H1 (cell line): Measurements from ENCODE around the gene C2CD4A. TPM values are rescaled to one million over a fixed set of nuclear protein-coding genes. Genes with fewer than 3 reads are reported as not detected.

Experiments
- CTCF ChIA-PET: fragments of 300-600 bp; sonication (Branson Sonifier 250); formaldehyde crosslinking; loops from one replicate; lab custom pipeline; 2021; ENCODE audit not compliant: partially characterized antibody; lab: Charles Lee
- POLR2A ChIA-PET: fragments of 300-600 bp; sonication (Branson Sonifier 250); formaldehyde crosslinking; loops from one replicate; lab custom pipeline; 2021; ENCODE audit warnings: inconsistent platforms; ENCODE audit not compliant: partially characterized antibody; lab: Charles Lee
- DNase-seq, 2 experiments: peaks; one replicate each; pipeline versions ENCODE4 v3.0.0 to v3.0.0-alpha.2; 2010 to 2022; ENCODE audit warnings: low spot score in 2 of 2, low read depth in 1 of 2, mixed read lengths in 1 of 2
- FAIRE-seq: peaks from 2 replicates; lab custom pipeline; 2011; peaks lifted over from hg19 to GRCh38; lab: Jason Lieb, UNC
- H2AFZ ChIP-seq: 2 replicates; pipeline ENCODE4 v1.8.1; 2012; ENCODE audit warnings: low read length, inconsistent platforms
- H2AK5ac ChIP-seq: 2 replicates; pipeline ENCODE4 v1.6.1; 2013; ENCODE audit warnings: low read depth, low read length
- H2BK120ac ChIP-seq: replicated peaks from 2 replicates; pipeline ENCODE3; 2013; ENCODE audit warnings: low read depth, low read length, inconsistent platforms
- H2BK12ac ChIP-seq: 2 replicates; pipeline ENCODE4 v1.6.1; 2013; ENCODE audit warnings: low read depth, low read length
- H2BK15ac ChIP-seq: 2 replicates; pipeline ENCODE4 v1.6.1; 2013; ENCODE audit warnings: low read length
- H2BK20ac ChIP-seq: 2 replicates; pipeline ENCODE4 v1.6.1; 2013; ENCODE audit warnings: low read length
- H2BK5ac ChIP-seq: 2 replicates; pipeline ENCODE4 v1.6.1; 2013; ENCODE audit warnings: low read depth, low read length
- H3K14ac ChIP-seq: 2 replicates; pipeline ENCODE4 v1.6.1; 2013; ENCODE audit warnings: inconsistent platforms; ENCODE audit not compliant: insufficient read length
- H3K18ac ChIP-seq: 2 replicates; pipeline ENCODE4 v1.6.1; 2013; ENCODE audit warnings: low read length; ENCODE audit errors: extremely low read depth
- H3K23ac ChIP-seq: 2 replicates; pipeline ENCODE4 v1.6.1; 2013; ENCODE audit warnings: inconsistent platforms; ENCODE audit not compliant: insufficient read length
- H3K23me2 ChIP-seq: 2 replicates; pipeline ENCODE4 v1.6.1; 2013; ENCODE audit warnings: low read depth, low read length
- H3K27ac ChIP-seq: 2 replicates; pipeline ENCODE4 v1.6.1; 2011; ENCODE audit warnings: low read depth, low read length, inconsistent platforms
- H3K27me3 ChIP-seq, 4 experiments: replicated peaks in 1 of 4; 1 replicate in 1 of 4; 2 replicates in 3 of 4; pipeline versions ENCODE4 v1.6.1 to v1.8.1; 2011 to 2013; ENCODE audit warnings: low read length in 3 of 4, mild to moderate bottlenecking in 3 of 4, inconsistent platforms in 2 of 4, mixed read lengths in 2 of 4, moderate library complexity in 1 of 4; ENCODE audit not compliant: control insufficient read depth in 3 of 4, insufficient read depth in 3 of 4; ENCODE audit errors: extremely low read depth in 1 of 4
- H3K36me3 ChIP-seq, 4 experiments: 2 replicates each; pipeline versions ENCODE4 v1.6.1 to v1.8.1; 2011 to 2013; ENCODE audit warnings: mild to moderate bottlenecking in 4 of 4, low read length in 3 of 4, moderate library complexity in 2 of 4, control low read depth in 1 of 4, inconsistent platforms in 1 of 4; ENCODE audit not compliant: insufficient read depth in 4 of 4, control insufficient read depth in 2 of 4
- H3K4ac ChIP-seq: replicated peaks from 2 replicates; pipeline ENCODE3; 2013; ENCODE audit warnings: low read length, low read depth, mixed read lengths, inconsistent platforms; ENCODE audit not compliant: insufficient read length
- H3K4me1 ChIP-seq, 4 experiments: replicated peaks in 1 of 4; 1 replicate in 1 of 4; 2 replicates in 3 of 4; pipeline versions ENCODE4 v1.6.1 to v1.8.1; 2011 to 2013; ENCODE audit warnings: low read length in 3 of 4, inconsistent platforms in 2 of 4, mixed read lengths in 1 of 4; ENCODE audit not compliant: insufficient read depth in 4 of 4, control insufficient read depth in 3 of 4
- H3K4me2 ChIP-seq, 2 experiments: 2 replicates each; pipeline versions ENCODE4 v1.6.1 to v1.8.1; 2011 to 2013; ENCODE audit warnings: low read depth in 2 of 2, low read length in 2 of 2, control low read depth in 1 of 2, inconsistent platforms in 1 of 2, mild to moderate bottlenecking in 1 of 2; ENCODE audit not compliant: insufficient read depth in 1 of 2
- H3K4me3 ChIP-seq, 4 experiments: fragments of 200-600, 300-600 bp in 1 of 4; sonication (generic), shearing (Covaris generic), sonication (Bioruptor Twin) in 1 of 4; 2 replicates each; pipeline versions ENCODE4 v1.5.1 to v1.8.1; 2011 to 2016; ENCODE audit warnings: low read length in 4 of 4, low read depth in 3 of 4, control low read depth in 2 of 4, inconsistent platforms in 2 of 4, mild to moderate bottlenecking in 2 of 4, mixed read lengths in 1 of 4, moderate library complexity in 1 of 4; ENCODE audit not compliant: insufficient read depth in 2 of 4; ENCODE audit errors: extremely low read depth in 1 of 4
- H3K56ac ChIP-seq: replicated peaks from 2 replicates; pipeline ENCODE3; 2013; ENCODE audit warnings: low read depth, mild to moderate bottlenecking, mixed read lengths, low read length, inconsistent platforms; ENCODE audit not compliant: insufficient read length
- H3K79me1 ChIP-seq: 2 replicates; pipeline ENCODE4 v1.6.1; 2013; ENCODE audit warnings: low read depth, low read length, control low read depth
- H3K79me2 ChIP-seq, 2 experiments: 2 replicates each; pipeline versions ENCODE4 v1.6.1 to v1.8.1; 2012 to 2013; ENCODE audit warnings: low read length in 2 of 2, mild to moderate bottlenecking in 2 of 2, inconsistent platforms in 1 of 2; ENCODE audit not compliant: insufficient read depth in 2 of 2, control insufficient read depth in 1 of 2
- H3K9ac ChIP-seq, 4 experiments: replicated peaks in 1 of 4; 1 replicate in 1 of 4; 2 replicates in 3 of 4; pipeline versions ENCODE4 v1.6.1 to v1.8.1; 2011 to 2013; ENCODE audit warnings: low read depth in 3 of 4, low read length in 3 of 4, control low read depth in 2 of 4, mild to moderate bottlenecking in 2 of 4, moderate library complexity in 2 of 4, inconsistent platforms in 1 of 4; ENCODE audit errors: extremely low read depth in 1 of 4
- H3K9me3 ChIP-seq, 2 experiments: 2 replicates each; pipeline versions ENCODE4 v1.6.1 to v1.8.1; 2012 to 2013; ENCODE audit warnings: mild to moderate bottlenecking in 2 of 2, moderate library complexity in 2 of 2, control low read depth in 1 of 2, inconsistent platforms in 1 of 2, low read depth in 1 of 2, low read length in 1 of 2, mixed read lengths in 1 of 2; ENCODE audit not compliant: insufficient read depth in 2 of 2
- H4K20me1 ChIP-seq, 2 experiments: replicated peaks in 1 of 2; 2 replicates each; pipeline versions ENCODE3 to v1.8.1; 2011 to 2013; ENCODE audit warnings: inconsistent platforms in 2 of 2, low read length in 2 of 2, mild to moderate bottlenecking in 1 of 2; ENCODE audit not compliant: insufficient read depth in 2 of 2, control insufficient read depth in 1 of 2
- H4K5ac ChIP-seq: 2 replicates; pipeline ENCODE4 v1.6.1; 2013; ENCODE audit warnings: low read length, low read depth, mixed read lengths, inconsistent platforms; ENCODE audit not compliant: insufficient read length
- H4K8ac ChIP-seq: 2 replicates; pipeline ENCODE4 v1.8.0; 2013; ENCODE audit warnings: mild to moderate bottlenecking, moderate library complexity, low read length, inconsistent platforms; ENCODE audit not compliant: insufficient read depth; ENCODE audit errors: extremely low read depth
- H4K91ac ChIP-seq: replicated peaks from 2 replicates; pipeline ENCODE3; 2013; ENCODE audit warnings: low read length, mixed read lengths, inconsistent platforms; ENCODE audit not compliant: insufficient read length
- CBX5 ChIP-seq: fragments of 300-800, 300-1000 bp; sonication (generic); IDR thresholded peaks from 2 replicates; pipeline ENCODE4 v1.7.1; 2016; ENCODE audit warnings: antibody characterized with exemption, low read length, low read depth
- CTCF ChIP-seq, 3 experiments: IDR thresholded peaks; 1 replicate in 2 of 3; 2 replicates in 1 of 3; pipeline versions ENCODE4 v1.5.1 to v1.6.1; 2011; ENCODE audit warnings: low read length in 3 of 3, mild to moderate bottlenecking in 3 of 3, inconsistent platforms in 2 of 3, low read depth in 1 of 3, moderate library complexity in 1 of 3; ENCODE audit not compliant: insufficient read depth in 1 of 3; ENCODE audit errors: control extremely low read depth in 1 of 3
- EZH2 ChIP-seq: fragments of 200-600 bp; sonication (generic); IDR thresholded peaks from 2 replicates; pipeline ENCODE4 v1.7.1; 2012; ENCODE audit warnings: low read depth, mild to moderate bottlenecking, moderate library complexity, low read length, inconsistent platforms; ENCODE audit not compliant: severe bottlenecking
- JUND ChIP-seq: IDR thresholded peaks from 2 replicates; pipeline ENCODE4 v1.6.1; 2011; ENCODE audit warnings: mild to moderate bottlenecking, improper control_type of control experiment, low read length
- POLR2A ChIP-seq, 2 experiments: IDR thresholded peaks; 1 replicate in 1 of 2; 2 replicates in 1 of 2; pipeline ENCODE4 v1.6.1; 2011; ENCODE audit warnings: low read depth in 2 of 2, low read length in 2 of 2, mild to moderate bottlenecking in 2 of 2; ENCODE audit errors: control extremely low read depth in 1 of 2
- WGBS, 2 experiments: shearing (Covaris generic) in 1 of 2; methylation state at CpG; one replicate each; pipeline versions ENCODE4 v1.1.6 to v1.1.7; 2013 to 2015; ENCODE audit warnings: low lambda C conversion rate in 2 of 2, mixed read lengths in 2 of 2, inconsistent platforms in 1 of 2, low coverage in 1 of 2, missing lambda C conversion rate in 1 of 2; ENCODE audit not compliant: insufficient replicate concordance in 2 of 2, insufficient coverage in 1 of 2, insufficient read length in 1 of 2; ENCODE audit errors: extremely low coverage in 1 of 2, missing lambda C conversion rate in 1 of 2; 5-methylcytosine and 5-hydroxymethylcytosine counted together
- polyA plus RNA-seq, 7 experiments: library from polyadenylated mRNA; depleted of rRNA in 3 of 7; stranded (reverse) in 5 of 7; unstranded in 2 of 7; fragments of >200 nt in 5 of 7; fragments of 200-250 nt in 2 of 7; gene quantifications; 1 replicate in 5 of 7; 2 replicates in 1 of 7; 4 replicates in 1 of 7; pipeline versions ENCODE4 v1.2.1 to v1.2.3, GENCODE V29; 2011 to 2013; ENCODE audit warnings: missing spikeins in 2 of 7, mixed read lengths in 2 of 7
- total RNA-seq: library from RNA; stranded (reverse); fragmentation: NEBNext Ultra II Directional; extraction: Animal tissue kit (Norgen Biotek cat#: 25700); gene quantifications from 2 replicates; pipeline ENCODE4 v1.2.1, GENCODE V29; 2021

Gene C2CD4A
- total and polyA plus RNA-seq, 2 of the 8 experiments (the other 6 are each of a cell fraction or from before 2014, with no cell fraction given): not detected

GRCh38 chr15:62051166-62051565 lies 15.6 kb upstream of the C2CD4A start:
- no peaks in the 10 kb centered on the region for H3K9me3 ChIP-seq
- no peak overlapping the region for H2BK15ac ChIP-seq
- no peak overlapping the region for H2BK12ac ChIP-seq
- no peak overlapping the region for H3K14ac ChIP-seq
- WGBS, 2 experiments: 86% methylated on average over 4 of the region's 4 CpGs; no CpG with 5 or more reads in 1 of the 2 experiments
- no peak overlapping the region for H3K18ac ChIP-seq
- no peak overlapping the region for H4K5ac ChIP-seq
- H3K27me3 ChIP-seq: no peaks in the 10 kb centered on the region
- ChIA-PET POLR2A (no interaction called here), CTCF (interaction anchor here (1.4 kb wide), 1 partner anchor 256 kb away, joined by 4 read pairs; no protein-coding TSS in a partner anchor)
- H3K4me2 ChIP-seq: no peak overlapping the region
- no peak overlapping the region for H3K23ac ChIP-seq
- no peaks in the 10 kb centered on the region for H3K36me3 ChIP-seq
- DNase-seq: no peak
- H4K91ac ChIP-seq: no peak overlapping the region
- no peak overlapping the region for H3K27ac ChIP-seq
- no peak overlapping the region for H4K8ac ChIP-seq
- H2BK120ac ChIP-seq: no peak overlapping the region
- FAIRE-seq: no peak
- H3K56ac ChIP-seq: no peak overlapping the region
- no peak overlapping the region for H3K4ac ChIP-seq
- no peaks in the 10 kb centered on the region; a peak in 1 of 4 replicates for H3K79me2 ChIP-seq
- H3K9ac ChIP-seq: no peak overlapping the region
- no peak overlapping the region for H2BK20ac ChIP-seq
- H2AK5ac ChIP-seq: no peak overlapping the region
- no peaks in the 10 kb centered on the region for H3K79me1 ChIP-seq
- H4K20me1 ChIP-seq: no peaks in the 10 kb centered on the region
- H3K23me2 ChIP-seq: no peaks in the 10 kb centered on the region
- no peak overlapping the region for H2AFZ ChIP-seq
- no peak for TF ChIP-seq POLR2A (IDR thresholded peaks at IDR 0.05; ENCODE audit: control extremely low read depth in 1 of 2, low read depth in 2 of 2, low read length in 2 of 2)
- no peak for TF ChIP-seq CBX5
- TF ChIP-seq EZH2: no peak
- no peak for TF ChIP-seq JUND
- TF ChIP-seq CTCF (IDR thresholded peaks at IDR 0.05; ENCODE audit: control extremely low read depth in 1 of 3, insufficient read depth in 1 of 3, low read depth in 1 of 3, low read length in 3 of 3): no peak
- no peaks in the 10 kb centered on the region for H3K4me1 ChIP-seq
- H2BK5ac ChIP-seq: no peak overlapping the region
- no peak overlapping the region for H3K4me3 ChIP-seq
